Right atrium auricular region (tissue), 2 donors: ENCODE data around the gene GNG7. TPM values are rescaled to one million over a fixed set of nuclear protein-coding genes. Genes with fewer than 3 reads are reported as not detected.
A peak's percentile ranks its signal among the peaks of the same experiment; 100 is the strongest.

ENCODE experiments used
- DNase-seq: peaks from one replicate; pipeline ENCODE4 v3.0.0-alpha.2; 2019; ENCODE audit warnings: low spot score
- H3K27ac ChIP-seq, 2 donors: fragments of 200-600 bp; sonication (generic); 1 replicate in 1 of 2; 2 replicates in 1 of 2; pipeline ENCODE4 v1.5.1; 2016 to 2019
- H3K27me3 ChIP-seq, 2 donors: fragments of 200-600 bp; sonication (generic); one replicate each; pipeline versions ENCODE4 v1.5.1 to v1.6.0; 2017 to 2019
- H3K36me3 ChIP-seq: fragments of 200-600 bp; sonication (generic); one replicate; pipeline ENCODE4 v1.5.1; 2016
- H3K4me1 ChIP-seq, 2 donors: fragments of 200-600 bp; sonication (generic); one replicate each; pipeline versions ENCODE4 v1.5.1 to v1.6.0; 2017 to 2019
- H3K4me3 ChIP-seq, 2 donors: fragments of 200-600 bp; sonication (generic); 1 replicate in 1 of 2; 2 replicates in 1 of 2; pipeline ENCODE4 v1.5.1; 2017 to 2019; ENCODE audit warnings: mild to moderate bottlenecking in 1 of 2, moderate library complexity in 1 of 2
- H3K9me3 ChIP-seq, 2 donors: fragments of 200-600 bp; sonication (generic); one replicate each; pipeline ENCODE4 v1.5.1; 2019
- CTCF ChIP-seq, 2 donors: fragments of 200-600 bp; sonication (generic); IDR thresholded peaks; one replicate each; pipeline ENCODE4 v1.5.1; 2019; ENCODE audit warnings: antibody characterized with exemption in 2 of 2
- total RNA-seq, 2 donors: library from RNA; depleted of rRNA; stranded (reverse); fragments of >200 nt; gene quantifications; one replicate each; pipeline ENCODE4 v1.1.0, GENCODE V29; 2016

Gene GNG7
- total RNA-seq, 2 donors from 2014 or later = 18.0 to 22.8 TPM

- Histone ChIP-seq H3K9me3 (no peaks in the 10 kb centered on the region), H3K36me3 (no peaks in the 10 kb centered on the region), H3K27me3 (no peaks in the 10 kb centered on the region), H3K27ac (no peak overlapping the region), H3K4me3 (no peak overlapping the region), H3K4me1 (peaks cover 0 to 20% of the 10 kb centered on the region in 2 donors)
- no peak for DNase-seq
- no peak for TF ChIP-seq CTCF (IDR thresholded peaks at IDR 0.05)
These were observed 113.1 kb downstream of the GNG7 start for GRCh38 chr19:2589441-2589840.

GRCh38 chr19:2588081-2588777, 114.3 kb downstream of the GNG7 start:
- Histone ChIP-seq H3K27me3 (no peaks in the 10 kb centered on the region), H3K4me3 (no peak overlapping the region), H3K36me3 (no peaks in the 10 kb centered on the region)

DNA sequence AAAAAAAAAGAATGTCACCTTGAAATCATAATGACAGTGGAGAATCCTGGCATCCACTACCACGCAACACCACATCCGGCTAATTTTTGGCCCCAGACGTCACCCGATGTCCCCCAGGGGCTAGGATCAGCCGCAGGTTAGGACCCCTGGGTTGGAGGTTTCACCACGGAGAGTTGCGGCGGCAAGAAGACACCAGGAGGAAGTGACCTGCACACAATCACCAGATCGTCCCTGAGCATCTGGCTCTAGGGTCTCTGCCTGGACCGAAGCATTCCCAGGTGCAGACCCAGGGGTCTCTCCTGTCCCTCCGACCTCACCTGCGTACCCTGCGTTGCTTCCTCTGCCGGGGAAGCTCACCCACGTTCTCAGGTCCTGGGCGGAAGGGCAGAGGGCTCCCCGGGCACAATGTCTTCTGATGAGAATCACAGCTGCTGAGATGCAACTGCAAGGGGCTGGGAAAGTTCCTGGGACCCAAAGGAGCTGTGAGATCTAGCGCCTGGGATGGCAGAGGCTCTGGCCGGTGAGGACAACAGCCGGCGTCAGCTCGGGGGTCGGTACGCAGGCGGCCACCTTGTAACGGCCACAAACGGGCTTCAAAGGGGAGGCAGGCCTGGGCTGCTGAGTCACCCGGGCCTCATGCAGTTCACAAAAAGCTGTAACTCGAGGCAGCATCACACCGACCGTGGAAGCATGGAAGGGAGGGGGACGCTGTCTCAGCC, 115.3 kb downstream of the GNG7 start:
- Histone ChIP-seq H3K4me3 (no peak overlapping the region), H3K9me3 (peaks cover 0 to 17% of the 10 kb centered on the region in 2 donors), H3K4me1 (peaks cover 0 to 20% of the 10 kb centered on the region in 2 donors), H3K27ac (peak overlapping the region; percentile 81 to 86), H3K36me3 (no peaks in the 10 kb centered on the region), H3K27me3 (no peaks in the 10 kb centered on the region)
- no peak for DNase-seq
- TF ChIP-seq CTCF (IDR thresholded peaks at IDR 0.05) = no peak

More at GRCh38 chr19:2588081-2588777, 114.3 kb downstream of the GNG7 start:
- peak; percentile 90 for DNase-seq
- H3K4me1 ChIP-seq = peaks cover 0 to 20% of the 10 kb centered on the region in 2 donors
- H3K27ac ChIP-seq = peak overlapping the region; percentile 81 to 86
- H3K9me3 ChIP-seq = peaks cover 0 to 8% of the 10 kb centered on the region in 2 donors
- TF ChIP-seq CTCF (IDR thresholded peaks at IDR 0.05) = no peak

GRCh38 chr19:2586196-2586595, 116.3 kb downstream of the GNG7 start:
- H3K27me3 ChIP-seq = no peaks in the 10 kb centered on the region

GRCh38 chr19:2584002-2584401, 118.5 kb downstream of the GNG7 start:
- H3K27me3 ChIP-seq = no peaks in the 10 kb centered on the region
- TF ChIP-seq CTCF (IDR thresholded peaks at IDR 0.05) = no peak
- peaks cover 0 to 32% of the 10 kb centered on the region in 2 donors for H3K4me1 ChIP-seq
- no peak for DNase-seq
- no peaks in the 10 kb centered on the region for H3K36me3 ChIP-seq
- H3K27ac ChIP-seq = no peak overlapping the region
- H3K4me3 ChIP-seq = no peak overlapping the region
- peaks cover 0 to 24% of the 10 kb centered on the region in 2 donors for H3K9me3 ChIP-seq

More at GRCh38 chr19:2586196-2586595, 116.3 kb downstream of the GNG7 start:
- no peak for DNase-seq
- no peak for TF ChIP-seq CTCF (IDR thresholded peaks at IDR 0.05)
- H3K27ac ChIP-seq = peak overlapping the region in 1 of 2 donors; percentile 48
- H3K4me3 ChIP-seq = no peak overlapping the region
- no peaks in the 10 kb centered on the region for H3K36me3 ChIP-seq
- peaks cover 0 to 24% of the 10 kb centered on the region in 2 donors for H3K9me3 ChIP-seq
- peaks cover 0 to 20% of the 10 kb centered on the region in 2 donors for H3K4me1 ChIP-seq
